Hepatocyte (in vitro differentiated cells): ENCODE measurements around the gene SOX13. TPM values are rescaled to one million over a fixed set of nuclear protein-coding genes. Genes with fewer than 3 reads are reported as not detected.

ENCODE experiments used
- DNase-seq: peaks from one replicate; pipeline ENCODE4 v3.0.0-alpha.2; 2016; ENCODE audit warnings: low spot score
- H2AFZ ChIP-seq: fragments of 200-600 bp; sonication (generic); 2 replicates; pipeline ENCODE4 v1.6.0; 2016; ENCODE audit warnings: antibody characterized with exemption, mild to moderate bottlenecking
- H3K27ac ChIP-seq: fragments of 200-600 bp; sonication (generic); 2 replicates; pipeline ENCODE4 v1.5.1; 2016; ENCODE audit warnings: mild to moderate bottlenecking
- H3K27me3 ChIP-seq: fragments of 200-600 bp; sonication (generic); 2 replicates; pipeline ENCODE4 v1.6.1; 2016
- H3K36me3 ChIP-seq: fragments of 200-600 bp; sonication (generic); replicated peaks from 2 replicates; pipeline ENCODE4 v1.5.1; 2016; ENCODE audit warnings: low read depth; ENCODE audit not compliant: insufficient read depth
- H3K4me1 ChIP-seq: fragments of 200-600 bp; sonication (generic); 2 replicates; pipeline ENCODE4 v1.5.1; 2016; ENCODE audit warnings: mild to moderate bottlenecking, moderate library complexity; ENCODE audit not compliant: insufficient read depth
- H3K4me2 ChIP-seq: fragments of 200-600 bp; sonication (generic); 2 replicates; pipeline ENCODE4 v1.6.0; 2016
- H3K4me3 ChIP-seq: fragments of 200-600 bp; sonication (generic); 2 replicates; pipeline ENCODE4 v1.5.1; 2016; ENCODE audit warnings: mild to moderate bottlenecking
- H3K79me2 ChIP-seq: fragments of 200-600 bp; sonication (generic); 2 replicates; pipeline ENCODE4 v1.6.0; 2017; ENCODE audit warnings: mild to moderate bottlenecking
- H3K9me2 ChIP-seq: fragments of 200-600 bp; sonication (generic); replicated peaks from 2 replicates; pipeline ENCODE4 v1.6.0; 2017; ENCODE audit warnings: mild to moderate bottlenecking; ENCODE audit not compliant: insufficient read depth
- H3K9me3 ChIP-seq: fragments of 200-600 bp; sonication (generic); 2 replicates; pipeline ENCODE4 v1.5.1; 2016; ENCODE audit warnings: low read depth, mild to moderate bottlenecking
- H4K20me1 ChIP-seq: fragments of 200-600 bp; sonication (generic); 2 replicates; pipeline ENCODE4 v1.6.0; 2016; ENCODE audit warnings: mild to moderate bottlenecking; ENCODE audit not compliant: insufficient read depth, poor library complexity, severe bottlenecking
- EZH2 ChIP-seq: fragments of 200-600 bp; sonication (generic); IDR thresholded peaks from 2 replicates; pipeline ENCODE4 v1.6.1; 2016; ENCODE audit warnings: antibody characterized with exemption, mild to moderate bottlenecking, borderline replicate concordance
- EZH2phosphoT487 ChIP-seq: fragments of 200-600 bp; sonication (generic); IDR thresholded peaks from one replicate; pipeline ENCODE4 v1.6.1; 2018; ENCODE audit warnings: antibody characterized with exemption, mild to moderate bottlenecking, low read depth, moderate library complexity; ENCODE audit not compliant: unreplicated experiment, severe bottlenecking
- WGBS: methylation state at CpG from one replicate; pipeline ENCODE4 v1.1.6; 2016; ENCODE audit warnings: low lambda C conversion rate; ENCODE audit errors: missing lambda C conversion rate; 5-methylcytosine and 5-hydroxymethylcytosine counted together
- polyA plus RNA-seq: library from polyadenylated mRNA; unstranded; fragments of >200 nt; fragmentation: Nextera tagmentation; extraction: Ambion mirVana; gene quantifications from 2 replicates; pipeline ENCODE4 v1.2.1, GENCODE V29; 2016
- total RNA-seq: library from RNA; depleted of rRNA; stranded (reverse); fragments of >200 nt; gene quantifications from 2 replicates; pipeline ENCODE4 v1.2.3, GENCODE V29; 2014
- TF ChIP-seq, protein P1 (sequence below): fragments of 200-600 bp; sonication (generic); IDR thresholded peaks from 2 replicates; pipeline ENCODE4 v1.5.1; 2016; ENCODE audit warnings: antibody characterized with exemption, mild to moderate bottlenecking; ENCODE audit not compliant: poor library complexity

The SOX13 gene
- total and polyA plus RNA-seq, 2 experiments from 2014 or later, result 11.9 to 22.3 TPM

DNA sequence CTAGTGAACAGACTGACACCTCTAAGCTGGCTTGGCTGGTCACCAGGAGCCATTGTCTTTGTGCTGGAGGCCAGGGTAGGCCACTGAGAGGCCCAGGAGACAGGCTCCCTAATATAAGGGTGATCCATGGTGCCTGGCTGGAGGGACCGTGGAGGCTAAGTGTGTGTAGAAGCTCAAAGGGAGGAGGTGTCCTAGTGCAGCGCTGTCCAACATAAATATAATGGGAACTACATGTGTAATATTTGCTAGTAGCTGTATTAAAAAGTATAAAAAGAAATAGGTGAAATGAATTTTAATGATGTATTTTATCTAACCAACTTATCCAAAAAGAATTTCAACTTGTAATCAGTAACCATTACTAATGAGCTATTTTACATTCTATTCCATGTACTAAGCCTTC is 35.0 kb downstream of the SOX13 start:
- no peaks in the 10 kb centered on the region for H3K9me2 ChIP-seq
- no peak for TF ChIP-seq EZH2phosphoT487
- H3K36me3 ChIP-seq, result no peaks in the 10 kb centered on the region
- 93% methylated on average over 2 of the region's 2 CpGs for WGBS
- H3K4me2 ChIP-seq, result no peak overlapping the region
- no peaks in the 10 kb centered on the region for H3K27me3 ChIP-seq
- no peaks in the 10 kb centered on the region for H3K9me3 ChIP-seq
- no peak for DNase-seq
- H4K20me1 ChIP-seq, result peaks cover 10% of the 10 kb centered on the region
- H3K4me1 ChIP-seq, result peaks cover 27% of the 10 kb centered on the region
- no peak overlapping the region for H3K4me3 ChIP-seq
- H3K79me2 ChIP-seq, result peaks cover 86% of the 10 kb centered on the region
- H3K27ac ChIP-seq, result no peak overlapping the region
- H2AFZ ChIP-seq, result no peak overlapping the region

DNA sequence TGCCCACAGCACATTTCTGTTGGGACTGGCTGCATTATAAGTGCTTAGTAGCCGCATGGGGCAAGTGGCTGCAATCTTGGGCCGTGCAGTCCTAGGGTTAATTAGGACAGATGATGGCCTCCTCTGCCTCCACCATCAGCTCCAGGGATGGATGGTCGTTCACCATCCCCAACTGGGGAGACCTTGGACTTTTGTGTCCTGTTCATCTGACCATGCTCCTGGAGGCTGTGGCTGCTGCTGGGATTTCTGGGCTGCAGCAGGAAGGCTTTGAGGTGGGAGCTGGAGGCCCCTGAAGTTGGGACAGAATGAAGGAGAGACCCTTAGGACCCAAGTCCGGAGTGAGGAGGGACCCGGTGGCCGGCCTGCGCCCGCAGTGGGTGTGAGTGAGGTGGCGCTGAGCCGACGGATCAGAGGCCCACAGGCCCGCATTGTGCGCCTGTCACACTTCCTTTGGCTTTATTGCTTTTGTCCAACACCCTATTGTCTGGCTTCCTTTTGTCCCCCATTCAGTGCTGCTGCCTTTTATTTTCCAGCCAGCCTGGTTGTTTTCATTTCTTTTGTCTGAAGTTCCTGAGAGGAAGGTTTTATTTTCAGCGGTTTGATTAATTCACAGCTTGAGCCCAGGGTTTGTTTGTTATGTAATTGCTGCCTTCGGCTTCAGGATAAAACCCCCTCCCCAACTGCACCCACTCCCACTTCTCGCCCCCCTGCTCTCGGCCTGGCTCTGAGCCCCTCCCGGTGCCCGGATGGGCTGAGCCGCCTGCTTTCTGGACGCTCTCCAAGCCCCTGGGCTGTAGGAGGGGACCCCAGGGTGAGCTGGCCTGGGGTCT is 35.6 kb downstream of the SOX13 start:
- Histone ChIP-seq H3K4me3 (no peak overlapping the region), H3K79me2 (peaks cover 83% of the 10 kb centered on the region), H3K27me3 (no peaks in the 10 kb centered on the region), H3K9me2 (no peaks in the 10 kb centered on the region), H3K4me1 (peaks cover 20% of the 10 kb centered on the region), H3K9me3 (no peaks in the 10 kb centered on the region), H4K20me1 (peaks cover 10% of the 10 kb centered on the region), H3K36me3 (no peaks in the 10 kb centered on the region), H2AFZ (no peak overlapping the region), H3K4me2 (no peak overlapping the region), H3K27ac (no peak overlapping the region)
- DNase-seq, result no peak
- 50% methylated on average over 21 of the region's 21 CpGs for WGBS
- TF ChIP-seq EZH2phosphoT487, result no peak
- no peak for TF ChIP-seq EZH2
- TF ChIP-seq, protein P1, sequence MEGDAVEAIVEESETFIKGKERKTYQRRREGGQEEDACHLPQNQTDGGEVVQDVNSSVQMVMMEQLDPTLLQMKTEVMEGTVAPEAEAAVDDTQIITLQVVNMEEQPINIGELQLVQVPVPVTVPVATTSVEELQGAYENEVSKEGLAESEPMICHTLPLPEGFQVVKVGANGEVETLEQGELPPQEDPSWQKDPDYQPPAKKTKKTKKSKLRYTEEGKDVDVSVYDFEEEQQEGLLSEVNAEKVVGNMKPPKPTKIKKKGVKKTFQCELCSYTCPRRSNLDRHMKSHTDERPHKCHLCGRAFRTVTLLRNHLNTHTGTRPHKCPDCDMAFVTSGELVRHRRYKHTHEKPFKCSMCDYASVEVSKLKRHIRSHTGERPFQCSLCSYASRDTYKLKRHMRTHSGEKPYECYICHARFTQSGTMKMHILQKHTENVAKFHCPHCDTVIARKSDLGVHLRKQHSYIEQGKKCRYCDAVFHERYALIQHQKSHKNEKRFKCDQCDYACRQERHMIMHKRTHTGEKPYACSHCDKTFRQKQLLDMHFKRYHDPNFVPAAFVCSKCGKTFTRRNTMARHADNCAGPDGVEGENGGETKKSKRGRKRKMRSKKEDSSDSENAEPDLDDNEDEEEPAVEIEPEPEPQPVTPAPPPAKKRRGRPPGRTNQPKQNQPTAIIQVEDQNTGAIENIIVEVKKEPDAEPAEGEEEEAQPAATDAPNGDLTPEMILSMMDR, result no peak

DNA sequence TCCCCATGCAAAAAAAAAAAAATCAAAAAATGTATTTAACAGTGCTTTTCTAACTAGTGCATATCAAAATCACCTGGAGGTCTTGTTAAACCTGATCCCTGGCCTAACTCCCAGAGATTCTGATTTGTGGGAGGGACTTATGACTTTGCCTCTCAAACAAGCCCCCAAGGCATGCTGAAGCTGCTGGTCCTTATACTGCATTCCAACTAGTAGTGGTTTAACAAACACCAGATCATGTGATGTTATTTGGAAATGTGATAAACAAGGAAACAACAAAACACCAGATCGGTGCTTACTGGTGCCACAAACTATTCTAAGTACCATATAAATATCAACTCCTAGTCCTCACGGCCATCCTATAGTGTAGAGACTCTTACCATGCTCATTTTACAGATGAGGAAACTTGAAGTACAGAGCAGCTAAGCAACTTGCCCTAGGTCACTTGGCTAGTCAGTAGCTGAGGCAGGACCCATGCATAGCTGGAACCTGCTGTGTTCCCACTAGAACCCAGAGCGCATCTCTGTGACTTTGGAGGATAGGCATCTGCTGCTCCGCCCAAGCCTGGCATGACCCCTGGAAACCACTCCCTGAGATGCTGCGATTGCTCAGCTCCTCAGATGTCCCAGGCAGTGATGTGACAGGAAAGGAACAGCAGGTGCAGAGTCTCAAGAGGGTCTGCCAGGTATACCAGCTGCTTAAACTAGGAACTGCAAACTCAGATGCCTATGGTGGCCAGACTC is 38.1 kb downstream of the SOX13 start:
- 93% methylated on average over 5 of the region's 5 CpGs for WGBS
- peaks cover 75% of the 10 kb centered on the region for H3K79me2 ChIP-seq
- no peak overlapping the region for H2AFZ ChIP-seq

More for the DNA sequence above, 38.1 kb downstream of the SOX13 start:
- Histone ChIP-seq H3K27me3 (no peaks in the 10 kb centered on the region), H3K4me2 (no peak overlapping the region), H3K36me3 (no peaks in the 10 kb centered on the region), H3K9me3 (no peaks in the 10 kb centered on the region), H3K9me2 (no peaks in the 10 kb centered on the region), H4K20me1 (peaks cover 10% of the 10 kb centered on the region), H3K4me3 (no peak overlapping the region), H3K27ac (no peak overlapping the region), H3K4me1 (peaks cover 10% of the 10 kb centered on the region)
- no peak for DNase-seq
- TF ChIP-seq EZH2phosphoT487 (no peak), EZH2 (no peak)
- TF ChIP-seq, protein P1, result no peak
